Measurements from ENCODE around the gene STAT2. TPM values are rescaled to one million over a fixed set of nuclear protein-coding genes. Genes with fewer than 3 reads are reported as not detected.
"Not testable (repeated sequence)": the region's sequence is repeated elsewhere in the genome, so short reads cannot be mapped to it uniquely, and the experiment has no call there.

STAT2 gene
- total RNA-seq (100 to 1,000 TPM; 139 to 218 TPM), polyA plus RNA-seq (10 to 100 TPM; 64.8 to 67.2 TPM)
- long read RNA-seq, donor 1, partial matches to known transcripts = 0 of 1 reads
- long read RNA-seq, donor 1, other reads (novel, unspliced or antisense) = 0 of 1 reads
- long read RNA-seq, donor 2 = 0 reads
- long read RNA-seq, donor 3, partial matches to known transcripts = 0 of 2 reads
- long read RNA-seq, donor 3, other reads (novel, unspliced or antisense) = 0 of 2 reads
- long read RNA-seq, donor 4 = 0 reads
- long read RNA-seq, donor 5, partial matches to known transcripts = 0 of 1 reads
- long read RNA-seq, donor 5, other reads (novel, unspliced or antisense) = 0 of 1 reads

- 0% methylated on average over 54 of the region's 54 CpGs for WGBS, 2 donors
- H3K27ac ChIP-seq (ENCODE audit: low read depth in 1 of 2, low read length in 1 of 2) = peak within 1 kb of the TSS; percentile 87 to 95
Observed at GRCh38 chr12:56359851-56360767, at the start of gene STAT2. Gene STAT2 (minus strand): TSS chr12:56360107. CDS start chr12:56356571, 3,536 bp downstream.

GRCh38 chr12:56408799-56409417 is 49.0 kb upstream of the STAT2 start:
- Histone ChIP-seq H3K27ac (ENCODE audit: low read depth in 1 of 2, low read length in 1 of 2) (no peak overlapping the region), H3K9me3 (ENCODE audit: control insufficient read depth in 4 of 4, insufficient read depth in 3 of 4, low read length in 3 of 4) (no peaks in the 10 kb centered on the region), H3K36me3 (ENCODE audit: control insufficient read depth in 4 of 4, insufficient read depth in 4 of 4, low read length in 4 of 4) (no peaks in the 10 kb centered on the region), H3K4me3 (no peak overlapping the region), H3K9ac (ENCODE audit: insufficient read depth in 1 of 2, low read length in 2 of 2) (no peak overlapping the region), H3K4me1 (ENCODE audit: control insufficient read depth in 5 of 5, insufficient read depth in 5 of 5, low read length in 5 of 5) (no peaks in the 10 kb centered on the region), H3K27me3 (ENCODE audit: control insufficient read depth in 3 of 3, insufficient read depth in 3 of 3, low read length in 2 of 3) (no peaks in the 10 kb centered on the region)
- DNase-seq = no peak
- no peak for ATAC-seq (ENCODE audit: insufficient read depth, low FRiP score)
- 90 to 94% methylated on average over 5 of the region's 5 CpGs for WGBS, 2 donors
- TF ChIP-seq CTCF (IDR thresholded peaks at IDR 0.05; ENCODE audit: control extremely low read depth, extremely low read depth) = no peak

More at GRCh38 chr12:56359851-56360767, at the start of gene STAT2:
- H3K9me3 ChIP-seq (ENCODE audit: control insufficient read depth in 4 of 4, insufficient read depth in 3 of 4, low read length in 3 of 4) = no peaks in the 10 kb centered on the region
- no peaks in the 10 kb centered on the region for H3K27me3 ChIP-seq (ENCODE audit: control insufficient read depth in 3 of 3, insufficient read depth in 3 of 3, low read length in 2 of 3)
- H3K4me1 ChIP-seq (ENCODE audit: control insufficient read depth in 5 of 5, insufficient read depth in 5 of 5, low read length in 5 of 5) = peaks cover 0 to 15% (median 4%) of the 10 kb centered on the region in 5 donors
- peak; percentile 100 for DNase-seq
- H3K9ac ChIP-seq (ENCODE audit: insufficient read depth in 1 of 2, low read length in 2 of 2) = peak within 1 kb of the TSS; percentile 83 to 98
- peak; percentile 97 for ATAC-seq (ENCODE audit: insufficient read depth, low FRiP score)
- peak within 1 kb of the TSS; percentile 76 for H3K4me3 ChIP-seq
- H3K36me3 ChIP-seq (ENCODE audit: control insufficient read depth in 4 of 4, insufficient read depth in 4 of 4, low read length in 4 of 4) = peaks cover 0 to 14% (median 11%) of the 10 kb centered on the region in 4 donors
- peak; percentile 0 for TF ChIP-seq CTCF (IDR thresholded peaks at IDR 0.05; ENCODE audit: control extremely low read depth, extremely low read depth)

GRCh38 chr12:56404227-56404626 is 44.3 kb upstream of the STAT2 start:
- ATAC-seq (ENCODE audit: insufficient read depth, low FRiP score); H3K27ac ChIP-seq (ENCODE audit: low read depth in 1 of 2, low read length in 1 of 2); H3K27me3 ChIP-seq (ENCODE audit: control insufficient read depth in 3 of 3, insufficient read depth in 3 of 3, low read length in 2 of 3); DNase-seq; H3K4me1 ChIP-seq (ENCODE audit: control insufficient read depth in 5 of 5, insufficient read depth in 5 of 5, low read length in 5 of 5); H3K36me3 ChIP-seq (ENCODE audit: control insufficient read depth in 4 of 4, insufficient read depth in 4 of 4, low read length in 4 of 4); H3K4me3 ChIP-seq; H3K9me3 ChIP-seq (ENCODE audit: control insufficient read depth in 4 of 4, insufficient read depth in 3 of 4, low read length in 3 of 4); H3K9ac ChIP-seq (ENCODE audit: insufficient read depth in 1 of 2, low read length in 2 of 2): not testable (repeated sequence)
- WGBS, 2 donors = 62 to 92% methylated on average over 3 of the region's 3 CpGs

GRCh38 chr12:56401612-56402011 is 41.7 kb upstream of the STAT2 start:
- H3K9me3 ChIP-seq (ENCODE audit: control insufficient read depth in 4 of 4, insufficient read depth in 3 of 4, low read length in 3 of 4); H3K36me3 ChIP-seq (ENCODE audit: control insufficient read depth in 4 of 4, insufficient read depth in 4 of 4, low read length in 4 of 4); H3K4me1 ChIP-seq (ENCODE audit: control insufficient read depth in 5 of 5, insufficient read depth in 5 of 5, low read length in 5 of 5); H3K27me3 ChIP-seq (ENCODE audit: control insufficient read depth in 3 of 3, insufficient read depth in 3 of 3, low read length in 2 of 3); H3K9ac ChIP-seq (ENCODE audit: insufficient read depth in 1 of 2, low read length in 2 of 2); H3K4me3 ChIP-seq; ATAC-seq (ENCODE audit: insufficient read depth, low FRiP score); DNase-seq; H3K27ac ChIP-seq (ENCODE audit: low read depth in 1 of 2, low read length in 1 of 2): not testable (repeated sequence)

GRCh38 chr12:56401125-56401524 is 41.2 kb upstream of the STAT2 start:
- H3K9me3 ChIP-seq (ENCODE audit: control insufficient read depth in 4 of 4, insufficient read depth in 3 of 4, low read length in 3 of 4); H3K9ac ChIP-seq (ENCODE audit: insufficient read depth in 1 of 2, low read length in 2 of 2); DNase-seq; H3K4me3 ChIP-seq; H3K36me3 ChIP-seq (ENCODE audit: control insufficient read depth in 4 of 4, insufficient read depth in 4 of 4, low read length in 4 of 4); ATAC-seq (ENCODE audit: insufficient read depth, low FRiP score); H3K27ac ChIP-seq (ENCODE audit: low read depth in 1 of 2, low read length in 1 of 2); H3K4me1 ChIP-seq (ENCODE audit: control insufficient read depth in 5 of 5, insufficient read depth in 5 of 5, low read length in 5 of 5); H3K27me3 ChIP-seq (ENCODE audit: control insufficient read depth in 3 of 3, insufficient read depth in 3 of 3, low read length in 2 of 3): not testable (repeated sequence)
- 98 to 100% methylated on average over 1 of the region's 3 CpGs for WGBS, 2 donors

- H3K27me3 ChIP-seq (ENCODE audit: control insufficient read depth in 3 of 3, insufficient read depth in 3 of 3, low read length in 2 of 3); H3K27ac ChIP-seq (ENCODE audit: low read depth in 1 of 2, low read length in 1 of 2); H3K9me3 ChIP-seq (ENCODE audit: control insufficient read depth in 4 of 4, insufficient read depth in 3 of 4, low read length in 3 of 4); H3K36me3 ChIP-seq (ENCODE audit: control insufficient read depth in 4 of 4, insufficient read depth in 4 of 4, low read length in 4 of 4); DNase-seq; H3K4me1 ChIP-seq (ENCODE audit: control insufficient read depth in 5 of 5, insufficient read depth in 5 of 5, low read length in 5 of 5); H3K4me3 ChIP-seq; H3K9ac ChIP-seq (ENCODE audit: insufficient read depth in 1 of 2, low read length in 2 of 2); ATAC-seq (ENCODE audit: insufficient read depth, low FRiP score): not testable (repeated sequence)
- 93 to 97% methylated on average over 3 of the region's 3 CpGs for WGBS, 2 donors
Observed at GRCh38 chr12:56399466-56399865, 39.6 kb upstream of the STAT2 start.

Data from lung (tissue), 16 donors.